Endothelial cell of umbilical vein (primary cell): Measurements from ENCODE around the gene PSMA5. TPM values are rescaled to one million over a fixed set of nuclear protein-coding genes. Genes with fewer than 3 reads are reported as not detected.

Experiments used
- BruUV-seq: library from RNA; stranded (reverse); fragments of 400-500 nt; replicated peaks from 2 replicates; lab custom pipeline; 2021; lab: Mats Ljungman, UMichigan
- CTCF ChIA-PET: fragments of 300-600, 350-600 bp; sonication (Branson Sonifier 250); formaldehyde crosslinking; loops from one replicate; lab custom pipeline; 2021; ENCODE audit warnings: antibody characterized with exemption, inconsistent platforms; lab: Charles Lee
- POLR2A ChIA-PET: fragments of 300-600, 350-600 bp; sonication (Branson Sonifier 250); formaldehyde crosslinking; loops from one replicate; lab custom pipeline; 2021; ENCODE audit warnings: antibody characterized with exemption, inconsistent platforms; lab: Charles Lee
- DNase-seq: peaks from one replicate; pipeline ENCODE4 v3.0.0-alpha.2; 2011; ENCODE audit warnings: low read depth, low spot score
- FAIRE-seq: peaks from 2 replicates; lab custom pipeline; 2011; peaks lifted over from hg19 to GRCh38; lab: Jason Lieb, UNC
- H2AFZ ChIP-seq: 2 replicates; pipeline ENCODE4 v1.6.0; 2012; ENCODE audit warnings: low read depth, low read length, control low read depth, inconsistent platforms
- H3K27ac ChIP-seq: 2 replicates; pipeline ENCODE4 v1.5.1; 2011; ENCODE audit warnings: low read depth, mild to moderate bottlenecking, control low read depth, low read length, moderate library complexity; ENCODE audit not compliant: insufficient read depth
- H3K27me3 ChIP-seq, 2 experiments: 2 replicates each; pipeline versions ENCODE4 v1.6.0 to v1.6.1; 2011; ENCODE audit warnings: low read length in 2 of 2, mixed read lengths in 1 of 2; ENCODE audit not compliant: control insufficient read depth in 2 of 2, insufficient read depth in 2 of 2
- H3K36me3 ChIP-seq, 2 experiments: 2 replicates in 1 of 2; 3 replicates in 1 of 2; pipeline ENCODE4 v1.5.1; 2011; ENCODE audit warnings: low read length in 2 of 2, mild to moderate bottlenecking in 1 of 2, moderate library complexity in 1 of 2; ENCODE audit not compliant: control insufficient read depth in 2 of 2, insufficient read depth in 2 of 2; ENCODE audit errors: extremely low read depth in 1 of 2
- H3K4me1 ChIP-seq: 3 replicates; pipeline ENCODE4 v1.5.1; 2011; ENCODE audit warnings: mild to moderate bottlenecking, low read length; ENCODE audit not compliant: control insufficient read depth, insufficient read depth; ENCODE audit errors: extremely low read depth
- H3K4me2 ChIP-seq: 2 replicates; pipeline ENCODE4 v1.6.1; 2011; ENCODE audit warnings: low read length, control low read depth, mixed read lengths; ENCODE audit not compliant: insufficient read depth
- H3K4me3 ChIP-seq, 3 experiments: fragments of 200-600 bp in 1 of 3; sonication (generic), shearing (Covaris generic) in 1 of 3; replicated peaks in 1 of 3; 2 replicates each; pipeline ENCODE4 v1.5.1; 2011 to 2016; ENCODE audit warnings: control low read depth in 3 of 3, low read length in 3 of 3, mild to moderate bottlenecking in 2 of 3, inconsistent platforms in 1 of 3, low read depth in 1 of 3, moderate library complexity in 1 of 3; ENCODE audit not compliant: insufficient read depth in 1 of 3
- H3K79me2 ChIP-seq: 2 replicates; pipeline ENCODE4 v1.6.0; 2012; ENCODE audit warnings: low read length, inconsistent platforms; ENCODE audit not compliant: control insufficient read depth, insufficient read depth
- H3K9ac ChIP-seq: replicated peaks from 2 replicates; pipeline ENCODE3; 2011; ENCODE audit warnings: low read length, control low read depth; ENCODE audit not compliant: insufficient read depth; ENCODE audit errors: extremely low read depth
- H3K9me1 ChIP-seq: replicated peaks from 3 replicates; pipeline ENCODE4 v1.6.0; 2011; ENCODE audit warnings: mild to moderate bottlenecking, low read length; ENCODE audit not compliant: control insufficient read depth, insufficient read depth; ENCODE audit errors: extremely low read depth
- H3K9me3 ChIP-seq: replicated peaks from 2 replicates; pipeline ENCODE4 v1.5.1; 2012; ENCODE audit warnings: low read length, inconsistent platforms; ENCODE audit not compliant: control insufficient read depth, insufficient read depth
- H4K20me1 ChIP-seq: replicated peaks from 2 replicates; pipeline ENCODE3; 2011; ENCODE audit warnings: mild to moderate bottlenecking, low read length; ENCODE audit not compliant: control insufficient read depth, insufficient read depth; ENCODE audit errors: extremely low read depth
- CTCF ChIP-seq, 2 donors: IDR thresholded peaks; 1 replicate in 1 of 2; 2 replicates in 1 of 2; pipeline ENCODE4 v1.5.1; 2011; ENCODE audit warnings: low read length in 2 of 2, mild to moderate bottlenecking in 2 of 2, moderate library complexity in 2 of 2, control low read depth in 1 of 2, inconsistent platforms in 1 of 2, low read depth in 1 of 2; ENCODE audit not compliant: insufficient read depth in 1 of 2; ENCODE audit errors: extremely low read depth in 1 of 2
- EZH2 ChIP-seq: IDR thresholded peaks from 2 replicates; pipeline ENCODE4 v1.6.1; 2012; ENCODE audit warnings: borderline replicate concordance, low read depth, mild to moderate bottlenecking, moderate library complexity, low read length, inconsistent platforms; ENCODE audit not compliant: severe bottlenecking
- FOS ChIP-seq: IDR thresholded peaks from 2 replicates; pipeline ENCODE4 v1.6.1; 2011; ENCODE audit warnings: mild to moderate bottlenecking, low read length, moderate library complexity, borderline replicate concordance; ENCODE audit not compliant: insufficient read depth
- GATA2 ChIP-seq: IDR thresholded peaks from 2 replicates; pipeline ENCODE4 v1.7.0; 2011; ENCODE audit warnings: low read depth, mild to moderate bottlenecking, moderate library complexity, mixed read lengths, low read length; ENCODE audit not compliant: insufficient read length, insufficient read depth
- JUN ChIP-seq: IDR thresholded peaks from 2 replicates; pipeline ENCODE4 v1.6.1; 2011; ENCODE audit warnings: borderline replicate concordance, low read depth; ENCODE audit not compliant: insufficient read length, insufficient read depth
- MAX ChIP-seq: IDR thresholded peaks from 2 replicates; pipeline ENCODE4 v1.6.1; 2011; ENCODE audit not compliant: insufficient read depth, insufficient read length
- MYC ChIP-seq: IDR thresholded peaks from one replicate; pipeline ENCODE4 v1.6.1; 2011; ENCODE audit warnings: mild to moderate bottlenecking, low read depth, low read length
- POLR2A ChIP-seq: IDR thresholded peaks from 2 replicates; pipeline ENCODE4 v1.6.1; 2012; ENCODE audit warnings: low read depth, mild to moderate bottlenecking, control low read depth, low read length
- POLR2AphosphoS5 ChIP-seq: IDR thresholded peaks from 2 replicates; pipeline ENCODE4 v1.6.1; 2012; ENCODE audit warnings: low read depth, mild to moderate bottlenecking, control low read depth, low read length, moderate library complexity; ENCODE audit not compliant: insufficient read depth
- dilution Hi-C: fragments of 300-500 bp; cut with MboI; formaldehyde crosslinking; loops from one replicate; pipeline ENCODE4 v1.15.0; 2019; ENCODE audit warnings: low sequenced_read_pairs; ENCODE audit not compliant: extremely low pct_ligation_motif_present
- intact Hi-C: fragments of 100-400 bp; cut with micrococcal nuclease; formaldehyde crosslinking; loops from one replicate; pipeline ENCODE4 v1.10.0; 2022
- polyA plus RNA-seq, 4 experiments: library from polyadenylated mRNA; depleted of rRNA in 3 of 4; stranded (reverse) in 3 of 4; unstranded in 1 of 4; fragments of >200 nt; gene quantifications; 2 replicates each; pipeline versions ENCODE4 v1.2.1 to v1.2.3, GENCODE V29; 2011 to 2012; ENCODE audit warnings: missing spikeins in 1 of 4
- total RNA-seq: library from RNA; stranded (reverse); gene quantifications from 2 replicates; pipeline ENCODE4 v1.2.3, GENCODE V29; 2021

The PSMA5 gene
- total and polyA plus RNA-seq, 2 donors (not counting 3 experiments of a cell fraction or from before 2014, with no cell fraction given), result 98.1 to 125 TPM

- H2AFZ ChIP-seq, result peak overlapping the region; percentile 75
- no peaks in the 10 kb centered on the region for H3K79me2 ChIP-seq
- peaks cover 14 to 24% of the 10 kb centered on the region in 2 experiments for H3K27me3 ChIP-seq
- BruUV-seq, result no TSS peak
- peaks cover 2 to 5% of the 10 kb centered on the region in 2 experiments for H3K36me3 ChIP-seq
- intact Hi-C loops (loop anchor here (1.0 to 5.0 kb wide), 2 partner anchors 114 to 565 kb away; partner anchors contain the start of gene PSRC1), dilution Hi-C loops (no loop called here)
- TF ChIP-seq EZH2 (peak; percentile 79), POLR2AphosphoS5 (no peak), JUN (no peak)
- H4K20me1 ChIP-seq, result no peaks in the 10 kb centered on the region
- no peak overlapping the region for H3K27ac ChIP-seq
- ChIA-PET CTCF (interaction anchor here (1.2 to 9.3 kb wide), 11 partner anchors 18 to 297 kb away, joined by 3 to 282 read pairs (median 11); partner anchors contain the start of genes CELSR2 and PSRC1), POLR2A (interaction anchor here (1.1 kb wide), 1 partner anchor 9 kb away, joined by 3 read pairs; no protein-coding TSS in a partner anchor)
- DNase-seq (peak; percentile 4), FAIRE-seq (no peak)
- H3K9ac ChIP-seq, result no peak overlapping the region
- H3K9me3 ChIP-seq, result no peaks in the 10 kb centered on the region
- peak overlapping the region; percentile 64 for H3K4me2 ChIP-seq
- no peaks in the 10 kb centered on the region for H3K9me1 ChIP-seq
- peak overlapping the region in 2 of 3 experiments; percentile 44 to 46 for H3K4me3 ChIP-seq
- H3K4me1 ChIP-seq, result peaks cover 18% of the 10 kb centered on the region
Measured at GRCh38 chr1:109396871-109397580, 29.2 kb downstream of the PSMA5 start.

GRCh38 chr1:109396513-109396839, 29.8 kb downstream of the PSMA5 start:
- CTCF ChIA-PET, result interaction anchor here (1.8 to 9.3 kb wide), 6 partner anchors 17 to 156 kb away, joined by 5 to 282 read pairs (median 42); partner anchors contain the start of gene PSRC1
- H3K9me3 ChIP-seq, result no peaks in the 10 kb centered on the region
- intact Hi-C loops (loop anchor here (5.0 kb wide), 1 partner anchor 564 kb away; no protein-coding TSS in a partner anchor), dilution Hi-C loops (no loop called here)
- H3K9ac ChIP-seq, result no peak overlapping the region
- H3K27me3 ChIP-seq, result peaks cover 15 to 28% of the 10 kb centered on the region in 2 experiments
- no peak for TF ChIP-seq GATA2
- no peak for TF ChIP-seq CTCF (IDR thresholded peaks at IDR 0.05; ENCODE audit: extremely low read depth in 1 of 2, insufficient read depth in 1 of 2, low read depth in 1 of 2, low read length in 2 of 2)
- no peak for TF ChIP-seq POLR2AphosphoS5
- no peak for TF ChIP-seq POLR2A
- no peak for TF ChIP-seq MYC
- TF ChIP-seq JUN, result no peak
- no peak for TF ChIP-seq EZH2
- no peak for TF ChIP-seq MAX
- no peak for TF ChIP-seq FOS
- no peak overlapping the region for H3K4me3 ChIP-seq
- FAIRE-seq (no peak), DNase-seq (no peak)
- BruUV-seq, result TSS peak; percentile 6
- H3K4me2 ChIP-seq, result no peak overlapping the region
- peaks cover 0 to 2% of the 10 kb centered on the region in 2 experiments for H3K36me3 ChIP-seq
- no peak overlapping the region for H3K27ac ChIP-seq
- no peaks in the 10 kb centered on the region for H4K20me1 ChIP-seq
- H3K4me1 ChIP-seq, result peaks cover 18% of the 10 kb centered on the region
- H2AFZ ChIP-seq, result no peak overlapping the region
- POLR2A ChIA-PET, result no interaction called here
- H3K79me2 ChIP-seq, result no peaks in the 10 kb centered on the region
- no peaks in the 10 kb centered on the region for H3K9me1 ChIP-seq
